Keratinocyte (primary cell): Measurements from ENCODE around the gene CEPT1.

ENCODE experiments used
- CTCF ChIP-seq, 3 experiments: IDR thresholded peaks in 1 of 3; conservative IDR thresholded peaks in 1 of 3; optimal IDR thresholded peaks in 1 of 3; 2 replicates in 2 of 3; 3 replicates in 1 of 3; pipeline versions ENCODE3 to v1.5.1; 2011; ENCODE audit warnings: low read length in 3 of 3, mild to moderate bottlenecking in 3 of 3, moderate library complexity in 2 of 3, control low read depth in 1 of 3, inconsistent platforms in 1 of 3; ENCODE audit not compliant: insufficient read depth in 2 of 3; ENCODE audit errors: extremely low read depth in 1 of 3
- EZH2 ChIP-seq: IDR thresholded peaks from one replicate; pipeline ENCODE4 v1.6.1; 2012; ENCODE audit warnings: inconsistent platforms, mild to moderate bottlenecking, low read length, moderate library complexity

- TF ChIP-seq CTCF (optimal IDR thresholded peaks at IDR 0.05 in 1 of 3, IDR thresholded peaks at IDR 0.05 in 1 of 3, conservative IDR thresholded peaks at IDR 0.05 in 1 of 3; ENCODE audit: extremely low read depth in 1 of 3, insufficient read depth in 2 of 3, low read length in 3 of 3) (no peak), EZH2 (no peak)
Observed at GRCh38 chr1:111221633-111222291, 81.7 kb downstream of the CEPT1 start.
